Amniotic epithelial cell (primary cell): ENCODE results near the gene SLC24A3.

Source experiments
- DNase-seq: peaks from one replicate; pipeline ENCODE4 v3.0.0-alpha.2; 2010; ENCODE audit warnings: low read depth

The SLC24A3 gene

GRCh38 chr20:19241440-19241839, 29.0 kb downstream of the SLC24A3 start:
- no peak for DNase-seq

- DNase-seq = no peak
Observed at GRCh38 chr20:19244291-19244690, 31.8 kb downstream of the SLC24A3 start.

- DNase-seq = no peak
Observed at GRCh38 chr20:19249106-19249879, 36.9 kb downstream of the SLC24A3 start.

- DNase-seq = no peak
Observed at GRCh38 chr20:19250346-19250745, 37.9 kb downstream of the SLC24A3 start.

GRCh38 chr20:19251506-19251905, 39.1 kb downstream of the SLC24A3 start:
- no peak for DNase-seq

GRCh38 chr20:19251958-19252357, 39.5 kb downstream of the SLC24A3 start:
- DNase-seq = no peak

- DNase-seq = peak; percentile 83
Observed at GRCh38 chr20:19252451-19253120, 40.1 kb downstream of the SLC24A3 start.

- DNase-seq = no peak
Observed at GRCh38 chr20:19253316-19253715, 40.9 kb downstream of the SLC24A3 start.

GRCh38 chr20:19253916-19254820, 41.7 kb downstream of the SLC24A3 start:
- DNase-seq = peak; percentile 45

- DNase-seq = no peak
Observed at GRCh38 chr20:19254956-19255355, 42.5 kb downstream of the SLC24A3 start.

GRCh38 chr20:19256085-19256484, 43.6 kb downstream of the SLC24A3 start:
- no peak for DNase-seq

- no peak for DNase-seq
Observed at GRCh38 chr20:19256906-19257595, 44.6 kb downstream of the SLC24A3 start.

GRCh38 chr20:19257865-19258264, 45.4 kb downstream of the SLC24A3 start:
- no peak for DNase-seq

GRCh38 chr20:19259141-19259591, 46.7 kb downstream of the SLC24A3 start:
- DNase-seq = no peak

GRCh38 chr20:19260412-19261090, 48.1 kb downstream of the SLC24A3 start:
- DNase-seq = no peak

GRCh38 chr20:19264191-19264590, 51.7 kb downstream of the SLC24A3 start:
- DNase-seq = no peak

- no peak for DNase-seq
Observed at GRCh38 chr20:19265646-19266374, 53.4 kb downstream of the SLC24A3 start.

GRCh38 chr20:19268426-19268825, 56.0 kb downstream of the SLC24A3 start:
- DNase-seq = no peak

GRCh38 chr20:19269737-19270340, 57.4 kb downstream of the SLC24A3 start:
- DNase-seq = peak; percentile 21
